ENCODE results near the gene LYRM2. TPM values are rescaled to one million over a fixed set of nuclear protein-coding genes. Genes with fewer than 3 reads are reported as not detected.

LYRM2 gene
- total RNA-seq, 2 experiments from 2014 or later: 12.3 to 16.3 TPM

- H3K27me3 ChIP-seq (ENCODE audit: control insufficient read depth in 1 of 2, insufficient read depth in 2 of 2, low read length in 2 of 2): no peaks in the 10 kb centered on the region
- TF ChIP-seq, protein P1, sequence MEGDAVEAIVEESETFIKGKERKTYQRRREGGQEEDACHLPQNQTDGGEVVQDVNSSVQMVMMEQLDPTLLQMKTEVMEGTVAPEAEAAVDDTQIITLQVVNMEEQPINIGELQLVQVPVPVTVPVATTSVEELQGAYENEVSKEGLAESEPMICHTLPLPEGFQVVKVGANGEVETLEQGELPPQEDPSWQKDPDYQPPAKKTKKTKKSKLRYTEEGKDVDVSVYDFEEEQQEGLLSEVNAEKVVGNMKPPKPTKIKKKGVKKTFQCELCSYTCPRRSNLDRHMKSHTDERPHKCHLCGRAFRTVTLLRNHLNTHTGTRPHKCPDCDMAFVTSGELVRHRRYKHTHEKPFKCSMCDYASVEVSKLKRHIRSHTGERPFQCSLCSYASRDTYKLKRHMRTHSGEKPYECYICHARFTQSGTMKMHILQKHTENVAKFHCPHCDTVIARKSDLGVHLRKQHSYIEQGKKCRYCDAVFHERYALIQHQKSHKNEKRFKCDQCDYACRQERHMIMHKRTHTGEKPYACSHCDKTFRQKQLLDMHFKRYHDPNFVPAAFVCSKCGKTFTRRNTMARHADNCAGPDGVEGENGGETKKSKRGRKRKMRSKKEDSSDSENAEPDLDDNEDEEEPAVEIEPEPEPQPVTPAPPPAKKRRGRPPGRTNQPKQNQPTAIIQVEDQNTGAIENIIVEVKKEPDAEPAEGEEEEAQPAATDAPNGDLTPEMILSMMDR (IDR thresholded peaks at IDR 0.05): no peak
- no peaks in the 10 kb centered on the region for H3K36me3 ChIP-seq (ENCODE audit: insufficient read depth, low read length)
These were observed 33.9 kb downstream of the LYRM2 start for GRCh38 chr6:89604653-89605052.

GRCh38 chr6:89602166-89602565 lies 36.4 kb downstream of the LYRM2 start:
- CTCF ChIA-PET: no interaction called here
- no peak for DNase-seq
- Mint-ChIP-seq H3K27ac (no peak overlapping the region), H3K4me3 (no peak overlapping the region), H3K27me3 (no peaks in the 10 kb centered on the region), H3K4me1 (ENCODE audit: low read depth) (no peaks in the 10 kb centered on the region), H3K36me3 (ENCODE audit: low read depth) (no peaks in the 10 kb centered on the region), H3K9me3 (no peaks in the 10 kb centered on the region)
- POLR2A ChIA-PET: no interaction called here
- H3K4me3 ChIP-seq (ENCODE audit: low read length): no peak overlapping the region
- no peaks in the 10 kb centered on the region for H3K27me3 ChIP-seq (ENCODE audit: control insufficient read depth in 1 of 2, insufficient read depth in 2 of 2, low read length in 2 of 2)
- no peak for ATAC-seq (ENCODE audit: poor library complexity)
- H3K4me1 ChIP-seq (ENCODE audit: insufficient read depth, low read length): no peaks in the 10 kb centered on the region
- intact Hi-C loops (cut with DNase I, micrococcal nuclease): no loop called here
- TF ChIP-seq, protein P1 (IDR thresholded peaks at IDR 0.05): no peak
- H3K9me3 ChIP-seq (ENCODE audit: control insufficient read depth in 1 of 2, insufficient read depth in 1 of 2, low read length in 2 of 2): no peaks in the 10 kb centered on the region
- no peak overlapping the region for H3K27ac ChIP-seq (ENCODE audit: low read depth in 1 of 2, low read length in 2 of 2)
- H3K36me3 ChIP-seq (ENCODE audit: insufficient read depth, low read length): no peaks in the 10 kb centered on the region

More at GRCh38 chr6:89604653-89605052, 33.9 kb downstream of the LYRM2 start:
- DNase-seq: no peak
- H3K9me3 ChIP-seq (ENCODE audit: control insufficient read depth in 1 of 2, insufficient read depth in 1 of 2, low read length in 2 of 2): no peaks in the 10 kb centered on the region
- intact Hi-C loops (cut with DNase I, micrococcal nuclease): no loop called here
- H3K36me3 Mint-ChIP-seq (ENCODE audit: low read depth): no peaks in the 10 kb centered on the region
- POLR2A ChIA-PET: no interaction called here
- no peaks in the 10 kb centered on the region for H3K4me1 ChIP-seq (ENCODE audit: insufficient read depth, low read length)
- H3K27me3 Mint-ChIP-seq: no peaks in the 10 kb centered on the region
- H3K9me3 Mint-ChIP-seq: no peaks in the 10 kb centered on the region
- ATAC-seq (ENCODE audit: poor library complexity): no peak
- no peak overlapping the region for H3K27ac Mint-ChIP-seq
- no peaks in the 10 kb centered on the region for H3K4me1 Mint-ChIP-seq (ENCODE audit: low read depth)
- no peak overlapping the region for H3K4me3 Mint-ChIP-seq
- CTCF ChIA-PET: interaction anchor here (1.0 kb wide), 1 partner anchor 13 kb away, joined by 3 read pairs; no protein-coding TSS in a partner anchor
- no peak overlapping the region for H3K27ac ChIP-seq (ENCODE audit: low read depth in 1 of 2, low read length in 2 of 2)
- H3K4me3 ChIP-seq (ENCODE audit: low read length): no peak overlapping the region

DNA sequence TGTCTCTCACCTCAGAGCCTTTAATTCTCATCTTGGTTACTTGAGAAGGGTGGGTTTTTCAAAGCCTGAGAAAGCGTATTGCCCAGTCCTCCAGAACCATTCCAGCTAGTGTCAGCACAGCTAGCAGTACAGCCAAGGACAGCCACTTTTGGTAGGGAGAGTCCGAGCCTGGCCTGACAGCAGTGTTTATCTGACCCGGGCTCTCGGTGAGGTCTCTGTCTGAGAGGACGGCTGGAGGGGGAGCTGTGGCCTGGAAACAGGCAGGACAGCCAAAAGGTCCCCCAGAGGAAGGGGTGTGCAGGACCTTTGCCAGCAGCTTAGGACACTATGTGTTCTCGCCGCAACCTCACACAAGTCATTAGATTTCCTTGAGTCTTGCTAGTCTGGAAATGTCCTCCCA lies 38.8 kb downstream of the LYRM2 start:
- peaks cover 17% of the 10 kb centered on the region for H3K4me1 Mint-ChIP-seq (ENCODE audit: low read depth)
- no peak for DNase-seq
- H3K9me3 Mint-ChIP-seq: no peaks in the 10 kb centered on the region
- no peaks in the 10 kb centered on the region for H3K36me3 Mint-ChIP-seq (ENCODE audit: low read depth)
- no peak overlapping the region for H3K4me3 Mint-ChIP-seq
- POLR2A ChIA-PET: no interaction called here
- H3K27ac Mint-ChIP-seq: no peak overlapping the region
- TF ChIP-seq, protein P1 (IDR thresholded peaks at IDR 0.05): no peak
- no peaks in the 10 kb centered on the region for H3K27me3 Mint-ChIP-seq
- H3K9me3 ChIP-seq (ENCODE audit: control insufficient read depth in 1 of 2, insufficient read depth in 1 of 2, low read length in 2 of 2): no peaks in the 10 kb centered on the region
- H3K4me3 ChIP-seq (ENCODE audit: low read length): no peak overlapping the region
- H3K27ac ChIP-seq (ENCODE audit: low read depth in 1 of 2, low read length in 2 of 2): no peak overlapping the region
- no peaks in the 10 kb centered on the region for H3K36me3 ChIP-seq (ENCODE audit: insufficient read depth, low read length)
- H3K27me3 ChIP-seq (ENCODE audit: control insufficient read depth in 1 of 2, insufficient read depth in 2 of 2, low read length in 2 of 2): no peaks in the 10 kb centered on the region
- no peak for ATAC-seq (ENCODE audit: poor library complexity)
- CTCF ChIA-PET: no interaction called here
- intact Hi-C loops (cut with DNase I, micrococcal nuclease): no loop called here
- H3K4me1 ChIP-seq (ENCODE audit: insufficient read depth, low read length): peaks cover 7% of the 10 kb centered on the region
